Osteoblast (primary cell): ENCODE data around the gene CLK2. TPM values are rescaled to one million over a fixed set of nuclear protein-coding genes. Genes with fewer than 3 reads are reported as not detected.
A peak's percentile ranks its signal among the peaks of the same experiment; 100 is the strongest.
"Not testable (repeated sequence)": the region's sequence is repeated elsewhere in the genome, so short reads cannot be mapped to it uniquely, and the experiment has no call there.

Experiments used
- DNase-seq: peaks from one replicate; pipeline ENCODE4 v3.0.0; 2011; ENCODE audit warnings: low spot score, mixed read lengths; ENCODE audit not compliant: insufficient read length; ENCODE audit errors: missing footprints
- H2AFZ ChIP-seq: 2 replicates; pipeline ENCODE4 v1.6.0; 2011; ENCODE audit warnings: mild to moderate bottlenecking, low read length
- H3K27ac ChIP-seq: 2 replicates; pipeline ENCODE4 v1.5.1; 2011; ENCODE audit warnings: mild to moderate bottlenecking, low read depth, low read length, moderate library complexity
- H3K27me3 ChIP-seq: 2 replicates; pipeline ENCODE4 v1.6.0; 2012; ENCODE audit warnings: mild to moderate bottlenecking, control low read depth, inconsistent platforms, low read length, moderate library complexity; ENCODE audit not compliant: insufficient read depth
- H3K36me3 ChIP-seq: 2 replicates; pipeline ENCODE4 v1.5.1; 2011; ENCODE audit warnings: mild to moderate bottlenecking, low read length, control low read depth, moderate library complexity; ENCODE audit not compliant: insufficient read depth
- H3K4me1 ChIP-seq: 2 replicates; pipeline ENCODE4 v1.5.1; 2011; ENCODE audit warnings: mild to moderate bottlenecking, low read length, control low read depth, moderate library complexity; ENCODE audit not compliant: insufficient read depth
- H3K4me2 ChIP-seq: 2 replicates; pipeline ENCODE4 v1.6.0; 2011; ENCODE audit warnings: mild to moderate bottlenecking, low read length; ENCODE audit not compliant: insufficient read depth
- H3K4me3 ChIP-seq: fragments of 200-600 bp; sonication (generic); 3 replicates; pipeline ENCODE4 v1.5.1; 2012; ENCODE audit warnings: mild to moderate bottlenecking, low read length, inconsistent platforms; ENCODE audit not compliant: insufficient read depth
- H3K79me2 ChIP-seq: 2 replicates; pipeline ENCODE4 v1.6.0; 2012; ENCODE audit warnings: mild to moderate bottlenecking, low read length, control low read depth, inconsistent platforms; ENCODE audit not compliant: insufficient read depth
- H3K9me3 ChIP-seq: 2 replicates; pipeline ENCODE4 v1.5.1; 2011; ENCODE audit warnings: low read depth, low read length, control low read depth
- H4K20me1 ChIP-seq: 2 replicates; pipeline ENCODE4 v1.6.0; 2012; ENCODE audit warnings: mild to moderate bottlenecking, low read length, control low read depth; ENCODE audit not compliant: insufficient read depth
- CTCF ChIP-seq: IDR thresholded peaks from 2 replicates; pipeline ENCODE4 v1.5.1; 2011; ENCODE audit warnings: mild to moderate bottlenecking, low read depth, low read length, moderate library complexity; ENCODE audit errors: extremely low read depth
- total RNA-seq: library from RNA; depleted of rRNA; stranded (reverse); fragments of >200 nt; gene quantifications from 2 replicates; pipeline ENCODE4 v1.2.3, GENCODE V29; 2012

The CLK2 gene
- total RNA-seq, 1 donor: 17.4 TPM

GRCh38 chr1:155295942-155296267 is 22.6 kb upstream of the CLK2 start:
- H3K27me3 ChIP-seq: peaks cover 45% of the 10 kb centered on the region
- no peaks in the 10 kb centered on the region for H3K36me3 ChIP-seq
- H2AFZ ChIP-seq: no peak overlapping the region

GRCh38 chr1:155295183-155295941 is 22.1 kb upstream of the CLK2 start:
- Histone ChIP-seq H3K27me3 (peaks cover 46% of the 10 kb centered on the region), H3K27ac (no peak overlapping the region), H4K20me1 (no peaks in the 10 kb centered on the region), H3K9me3 (no peaks in the 10 kb centered on the region), H3K79me2 (no peaks in the 10 kb centered on the region), H2AFZ (no peak overlapping the region), H3K4me2 (no peak overlapping the region), H3K36me3 (no peaks in the 10 kb centered on the region), H3K4me1 (no peaks in the 10 kb centered on the region), H3K4me3 (no peak overlapping the region)
- TF ChIP-seq CTCF: no peak
- DNase-seq: peak; percentile 82

More at GRCh38 chr1:155295942-155296267, 22.6 kb upstream of the CLK2 start:
- TF ChIP-seq CTCF: no peak
- H3K79me2 ChIP-seq: no peaks in the 10 kb centered on the region
- H3K27ac ChIP-seq: no peak overlapping the region
- H3K4me2 ChIP-seq: no peak overlapping the region
- no peaks in the 10 kb centered on the region for H3K9me3 ChIP-seq
- no peak for DNase-seq
- no peak overlapping the region for H3K4me3 ChIP-seq
- H3K4me1 ChIP-seq: no peaks in the 10 kb centered on the region
- H4K20me1 ChIP-seq: no peaks in the 10 kb centered on the region

GRCh38 chr1:155294520-155295182 is 21.3 kb upstream of the CLK2 start:
- Histone ChIP-seq H2AFZ (no peak overlapping the region), H4K20me1 (no peaks in the 10 kb centered on the region), H3K79me2 (no peaks in the 10 kb centered on the region), H3K4me1 (no peaks in the 10 kb centered on the region), H3K36me3 (no peaks in the 10 kb centered on the region), H3K9me3 (no peaks in the 10 kb centered on the region), H3K4me3 (no peak overlapping the region), H3K4me2 (no peak overlapping the region), H3K27ac (no peak overlapping the region), H3K27me3 (peaks cover 48% of the 10 kb centered on the region)
- DNase-seq: peak; percentile 65
- no peak for TF ChIP-seq CTCF

GRCh38 chr1:155293086-155293749 is 19.9 kb upstream of the CLK2 start:
- Histone ChIP-seq H3K9me3 (no peaks in the 10 kb centered on the region), H3K27ac (no peak overlapping the region), H3K79me2 (no peaks in the 10 kb centered on the region), H3K4me2 (no peak overlapping the region), H3K27me3 (peaks cover 48% of the 10 kb centered on the region), H3K36me3 (no peaks in the 10 kb centered on the region), H3K4me3 (no peak overlapping the region), H3K4me1 (no peaks in the 10 kb centered on the region), H2AFZ (no peak overlapping the region), H4K20me1 (no peaks in the 10 kb centered on the region)
- TF ChIP-seq CTCF: no peak
- DNase-seq: peak; percentile 50

GRCh38 chr1:155291006-155291405 is 17.7 kb upstream of the CLK2 start:
- not testable (repeated sequence) for H3K79me2 ChIP-seq, DNase-seq, H3K4me1 ChIP-seq, H3K4me2 ChIP-seq, H3K9me3 ChIP-seq, H3K36me3 ChIP-seq, H2AFZ ChIP-seq, H3K27ac ChIP-seq, H3K4me3 ChIP-seq, H4K20me1 ChIP-seq
- H3K27me3 ChIP-seq: peaks cover 37% of the 10 kb centered on the region
